ENCODE results near the gene TNIP3.
"Not testable (repeated sequence)": the region's sequence is repeated elsewhere in the genome, so short reads cannot be mapped to it uniquely, and the experiment has no call there.

Gene TNIP3

GRCh38 chr4:121177246-121178137 lies 13.4 kb upstream of the TNIP3 start:
- DNase-seq (ENCODE audit: low spot score), result no peak

- no peak for DNase-seq (ENCODE audit: low spot score)
These were observed 12.2 kb upstream of the TNIP3 start for GRCh38 chr4:121176082-121176934.

- not testable (repeated sequence) for DNase-seq (ENCODE audit: low spot score)
These were observed 7.4 kb upstream of the TNIP3 start for GRCh38 chr4:121171477-121171876.

- no peak for DNase-seq (ENCODE audit: low spot score)
These were observed 4.5 kb upstream of the TNIP3 start for GRCh38 chr4:121168446-121169281.

- DNase-seq (ENCODE audit: low spot score), result no peak
These were observed 2.9 kb upstream of the TNIP3 start for GRCh38 chr4:121166976-121167375.

- DNase-seq (ENCODE audit: low spot score), result no peak
These were observed 1.1 kb upstream of the TNIP3 start for GRCh38 chr4:121165206-121165605.

- no peak for DNase-seq (ENCODE audit: low spot score)
These were observed 7.0 kb downstream of the TNIP3 start for GRCh38 chr4:121156822-121157769.

GRCh38 chr4:121155893-121156292 lies 8.2 kb downstream of the TNIP3 start:
- DNase-seq (ENCODE audit: low spot score), result no peak

- DNase-seq (ENCODE audit: low spot score), result no peak
These were observed 10.0 kb downstream of the TNIP3 start for GRCh38 chr4:121154103-121154515.

- no peak for DNase-seq (ENCODE audit: low spot score)
These were observed 12.2 kb downstream of the TNIP3 start for GRCh38 chr4:121151942-121152341.

- no peak for DNase-seq (ENCODE audit: low spot score)
These were observed 13.6 kb downstream of the TNIP3 start for GRCh38 chr4:121150486-121150885.

GRCh38 chr4:121150003-121150402 lies 14.1 kb downstream of the TNIP3 start:
- no peak for DNase-seq (ENCODE audit: low spot score)

GRCh38 chr4:121148621-121149020 lies 15.5 kb downstream of the TNIP3 start:
- no peak for DNase-seq (ENCODE audit: low spot score)

GRCh38 chr4:121148000-121148399 lies 16.1 kb downstream of the TNIP3 start:
- no peak for DNase-seq (ENCODE audit: low spot score)

GRCh38 chr4:121146530-121146929 lies 17.6 kb downstream of the TNIP3 start:
- DNase-seq (ENCODE audit: low spot score), result no peak

GRCh38 chr4:121145430-121145829 lies 18.7 kb downstream of the TNIP3 start:
- DNase-seq (ENCODE audit: low spot score), result no peak

- no peak for DNase-seq (ENCODE audit: low spot score)
These were observed 20.1 kb downstream of the TNIP3 start for GRCh38 chr4:121144021-121144420.

- no peak for DNase-seq (ENCODE audit: low spot score)
These were observed 21.0 kb downstream of the TNIP3 start for GRCh38 chr4:121143131-121143530.

GRCh38 chr4:121140716-121141460 lies 23.2 kb downstream of the TNIP3 start:
- no peak for DNase-seq (ENCODE audit: low spot score)

GRCh38 chr4:121139533-121140222 lies 24.4 kb downstream of the TNIP3 start:
- DNase-seq (ENCODE audit: low spot score), result no peak

All from NAMALWA (cell line).